ENCODE measurements around the gene MEGF11.

GRCh38 chr15:66145726-66146182 lies 107.8 kb downstream of the MEGF11 start:
- TF ChIP-seq CTCF (IDR thresholded peaks at IDR 0.05): no peak
- TF ChIP-seq POLR2A (IDR thresholded peaks at IDR 0.05; ENCODE audit: low read depth): no peak
- no peak for TF ChIP-seq POLR2AphosphoS5 (IDR thresholded peaks at IDR 0.05)
